Forelimb muscle (tissue), 1 donor: ENCODE data around the gene PRICKLE3. TPM values are rescaled to one million over a fixed set of nuclear protein-coding genes. Genes with fewer than 3 reads are reported as not detected.

Experiments used
- DNase-seq: peaks from one replicate; pipeline ENCODE4 v3.0.0-alpha.2; 2013; ENCODE audit warnings: low read depth
- polyA plus RNA-seq: library from polyadenylated mRNA; unstranded; fragments of 120-200 nt; gene quantifications from one replicate; pipeline ENCODE4 v1.2.1, GENCODE V29; 2013; ENCODE audit not compliant: insufficient read length

The PRICKLE3 gene
- 3.6 TPM for polyA plus RNA-seq

- no peak for DNase-seq
These were observed at the start of gene PRICKLE3 for GRCh38 chrX:49186125-49187027. Gene PRICKLE3 (minus strand): TSS chrX:49186373. CDS start chrX:49186297, 76 bp downstream.

GRCh38 chrX:49233887-49234555 lies 47.8 kb upstream of the PRICKLE3 start:
- DNase-seq = no peak

GRCh38 chrX:49233176-49233575 lies 47.0 kb upstream of the PRICKLE3 start, which contains the start of gene CACNA1F:
Gene CACNA1F (minus strand): TSS chrX:49233340. CDS start chrX:49233309, 31 bp downstream.
- DNase-seq = no peak

DNA sequence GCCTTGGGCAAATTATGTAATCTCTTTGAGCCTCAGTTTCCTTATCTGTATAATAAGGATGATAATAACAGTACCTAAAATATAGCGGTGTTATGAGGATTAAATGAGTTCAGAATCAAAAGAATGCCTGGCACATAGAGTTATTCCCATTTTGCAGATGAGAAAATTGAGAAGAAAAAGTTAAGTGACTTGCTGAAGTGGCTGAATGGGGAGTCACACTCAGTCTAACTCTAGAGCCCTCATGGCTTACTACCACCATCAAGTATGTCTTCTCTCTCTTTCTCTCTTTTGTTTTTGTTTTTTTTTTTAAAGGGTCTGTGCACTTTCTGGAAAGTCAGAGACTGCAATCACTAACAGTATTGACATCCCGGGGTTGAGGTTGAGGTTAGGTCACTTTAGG lies 46.4 kb upstream of the PRICKLE3 start:
- DNase-seq = no peak

DNA sequence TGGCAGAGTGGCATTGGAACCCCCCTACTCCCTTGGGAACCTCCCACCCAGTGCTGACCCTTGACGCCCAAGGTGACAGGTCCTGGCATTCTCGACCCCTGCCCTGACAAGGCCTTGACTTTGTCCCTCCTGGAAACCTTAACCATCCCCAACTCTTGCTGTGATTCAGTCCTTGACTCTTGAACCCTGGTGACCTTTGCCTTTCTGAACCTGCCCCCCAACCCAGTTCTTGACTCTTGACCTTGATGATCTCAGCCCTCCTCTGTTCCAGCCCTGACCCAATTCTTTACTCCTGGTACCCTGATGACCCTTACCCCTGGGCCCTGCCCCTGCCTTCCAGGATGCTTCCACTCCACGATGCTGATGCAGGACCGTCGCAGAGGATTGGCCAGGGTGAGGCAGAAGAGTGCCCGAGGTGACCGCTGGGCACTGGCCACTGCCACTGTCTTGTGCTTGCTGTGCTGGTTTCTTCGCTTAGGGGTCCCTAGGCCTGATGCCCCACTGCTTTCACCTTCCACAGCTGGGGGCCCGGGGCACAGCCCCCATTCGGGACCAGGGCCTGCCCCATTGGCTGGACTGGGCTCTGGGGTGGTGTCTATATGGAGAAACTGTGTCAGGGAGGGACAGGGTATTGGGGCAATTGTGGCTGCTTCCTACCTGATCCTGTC lies 45.3 kb upstream of the PRICKLE3 start:
- DNase-seq = no peak

GRCh38 chrX:49230500-49231232 lies 44.5 kb upstream of the PRICKLE3 start:
- DNase-seq = no peak

- no peak for DNase-seq
These were observed 42.0 kb upstream of the PRICKLE3 start for GRCh38 chrX:49228185-49228584.

DNA sequence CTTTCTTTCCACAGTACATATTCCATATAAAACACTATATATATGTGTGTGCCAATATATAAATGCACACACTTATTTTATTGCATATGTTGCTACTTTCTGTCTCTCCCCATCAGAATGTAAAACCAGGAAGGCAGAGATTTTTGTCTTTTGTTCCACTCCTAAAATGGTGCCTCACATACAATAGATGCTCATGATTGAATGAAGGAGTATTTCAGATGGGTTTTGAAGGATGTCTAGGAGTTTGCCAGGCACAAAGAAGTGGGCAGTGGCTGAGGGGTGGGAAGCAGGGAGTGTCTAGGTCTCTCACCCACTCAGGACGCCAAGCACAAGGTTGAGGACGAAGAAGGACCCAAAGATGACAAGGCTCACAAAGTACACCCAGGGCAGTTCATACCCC lies 41.6 kb upstream of the PRICKLE3 start:
- no peak for DNase-seq

DNA sequence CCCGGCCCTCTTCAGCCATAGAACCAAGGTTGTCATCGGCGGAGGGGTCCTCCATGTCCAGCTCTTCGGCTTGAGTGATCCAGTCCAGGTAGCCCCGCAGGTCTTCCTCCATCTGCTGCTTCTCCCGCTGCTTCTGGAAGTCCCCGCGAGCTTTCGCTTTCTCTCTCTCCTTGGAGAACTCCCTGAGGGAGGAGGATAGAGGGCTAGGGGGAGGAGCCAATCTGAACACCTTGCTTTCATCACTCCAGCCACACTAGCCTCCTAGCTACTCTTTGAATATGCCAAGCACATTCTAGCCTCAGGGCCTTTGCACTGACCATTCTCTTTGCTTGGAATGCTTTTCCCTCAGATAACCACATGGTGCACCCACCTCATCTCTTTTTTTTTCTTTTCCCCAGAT lies 40.8 kb upstream of the PRICKLE3 start:
- DNase-seq = no peak

GRCh38 chrX:49225858-49226257 lies 39.7 kb upstream of the PRICKLE3 start:
- DNase-seq = no peak

DNA sequence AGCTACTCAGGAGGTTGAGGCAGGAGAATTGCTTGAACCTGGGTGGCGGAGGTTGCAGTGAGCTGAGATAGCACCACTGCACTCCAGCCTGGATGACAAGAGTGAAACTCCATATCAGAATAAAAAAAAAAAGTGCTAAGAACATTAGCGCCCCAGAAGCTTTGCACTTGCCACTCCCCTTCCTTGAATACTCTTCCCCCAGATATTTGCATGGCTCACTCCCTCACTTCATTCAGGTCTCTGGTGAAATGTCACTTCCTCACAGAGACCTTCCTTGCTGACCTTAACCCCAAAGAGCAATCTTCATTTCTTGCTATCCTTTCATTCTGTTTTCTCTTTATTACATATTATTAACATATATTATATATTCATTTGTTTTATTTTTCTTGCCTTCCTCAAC lies 35.7 kb upstream of the PRICKLE3 start:
- DNase-seq = no peak

GRCh38 chrX:49220100-49220499 lies 33.9 kb upstream of the PRICKLE3 start:
- DNase-seq = no peak

- no peak for DNase-seq
These were observed 28.9 kb upstream of the PRICKLE3 start for GRCh38 chrX:49214996-49215526.

- DNase-seq = no peak
These were observed 28.2 kb upstream of the PRICKLE3 start for GRCh38 chrX:49214416-49214815.

DNA sequence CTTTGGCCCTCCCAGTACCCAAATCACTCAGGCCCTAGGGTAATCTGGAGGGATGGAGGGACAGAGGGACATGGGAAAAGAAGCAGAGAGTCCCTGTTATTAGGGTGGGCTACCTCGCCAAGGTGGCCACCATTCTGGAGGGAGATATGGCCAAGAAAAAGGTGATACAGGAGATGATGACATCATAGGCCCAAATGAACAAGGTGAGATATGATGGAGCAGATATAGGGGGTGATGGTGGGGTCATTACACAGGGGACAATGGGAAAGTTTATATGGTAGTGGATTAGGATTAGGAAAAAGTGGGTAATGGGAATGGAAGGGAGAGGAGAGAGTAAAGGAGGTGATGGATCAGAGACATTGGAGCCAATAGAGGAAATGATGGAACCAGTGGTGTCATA lies 26.7 kb upstream of the PRICKLE3 start:
- no peak for DNase-seq

DNA sequence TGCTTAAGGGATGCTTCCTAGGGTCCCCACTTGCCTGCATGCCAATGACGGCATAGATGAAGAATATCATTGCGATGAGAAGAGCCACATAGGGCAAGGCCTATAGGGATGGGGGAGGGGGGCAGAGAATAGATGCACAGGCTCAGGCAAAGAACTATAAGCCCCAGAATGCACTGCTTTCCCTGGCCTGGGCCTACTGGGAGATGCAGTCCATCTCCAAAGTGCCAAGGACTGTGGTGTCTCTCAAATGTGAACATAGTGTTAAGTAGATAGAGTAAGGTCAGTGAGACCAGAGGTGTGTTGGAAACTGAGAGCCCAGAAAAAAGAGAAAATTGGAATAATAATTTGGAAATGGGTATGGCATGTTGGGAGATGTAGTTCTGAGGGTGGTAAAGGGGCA lies 26.0 kb upstream of the PRICKLE3 start:
- DNase-seq = no peak

GRCh38 chrX:49211074-49211473 lies 24.9 kb upstream of the PRICKLE3 start:
- DNase-seq = no peak

DNA sequence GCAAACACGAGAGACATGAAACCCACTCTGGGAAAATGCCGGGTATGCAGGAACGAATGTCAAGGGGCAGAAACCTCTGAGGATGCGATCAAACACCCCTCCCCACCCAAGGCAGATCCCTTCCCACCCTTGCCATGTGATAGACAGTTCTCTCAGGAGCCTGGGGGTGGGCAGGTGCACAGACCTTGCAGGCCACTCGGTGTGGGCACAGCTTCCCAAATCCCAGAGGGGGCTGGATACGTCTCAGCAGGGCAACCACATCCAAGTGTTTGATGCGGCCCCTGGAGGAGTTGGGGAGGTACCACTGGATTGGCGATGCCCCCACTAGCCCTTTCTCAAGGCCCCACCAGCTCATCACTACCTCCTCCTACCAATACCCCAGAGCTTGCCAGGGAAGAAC lies 24.2 kb upstream of the PRICKLE3 start:
- no peak for DNase-seq

GRCh38 chrX:49209434-49210251 lies 23.5 kb upstream of the PRICKLE3 start:
- DNase-seq = no peak

DNA sequence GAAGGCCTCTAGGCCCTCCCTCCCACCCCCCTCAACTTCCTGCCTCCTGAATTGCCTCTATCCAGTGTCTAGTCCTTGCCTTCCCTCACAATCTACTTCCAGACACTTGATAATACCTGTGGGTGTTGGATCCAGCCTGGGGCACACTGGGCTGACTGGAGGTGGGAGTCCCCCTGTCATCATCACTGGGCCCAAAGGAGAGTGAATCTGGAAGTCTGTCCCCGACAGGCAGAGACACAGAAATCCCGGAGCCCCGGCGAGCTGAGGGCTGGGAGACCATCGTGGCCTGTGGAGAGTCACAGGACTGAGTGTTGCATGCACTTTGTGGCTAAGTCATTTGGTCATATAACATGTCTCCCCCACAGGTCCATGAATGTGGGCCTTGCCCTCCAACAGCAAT lies 22.2 kb upstream of the PRICKLE3 start:
- no peak for DNase-seq

- DNase-seq = no peak
These were observed 20.4 kb upstream of the PRICKLE3 start for GRCh38 chrX:49206543-49206942.
